Measurements from ENCODE around the gene GLIPR1L2. TPM values are rescaled to one million over a fixed set of nuclear protein-coding genes. Genes with fewer than 3 reads are reported as not detected.
A peak's percentile ranks its signal among the peaks of the same experiment; 100 is the strongest.

The GLIPR1L2 gene
- total RNA-seq, 1 donor from 2014 or later: 0.25 TPM

GRCh38 chr12:75437564-75437963, 46.7 kb downstream of the GLIPR1L2 start:
- no peaks in the 10 kb centered on the region for H3K79me2 ChIP-seq (ENCODE audit: insufficient read depth, low read length)
- no peak overlapping the region for H3K4me2 ChIP-seq (ENCODE audit: low read length)
- FAIRE-seq: no peak
- no peaks in the 10 kb centered on the region for H3K36me3 ChIP-seq (ENCODE audit: insufficient read depth, low read length)
- no peaks in the 10 kb centered on the region for H3K36me3 Mint-ChIP-seq (ENCODE audit: low read depth, unreplicated experiment)
- no peak overlapping the region for H3K4me3 ChIP-seq (ENCODE audit: insufficient read depth, low read depth, low read length)
- no peaks in the 10 kb centered on the region for H3K27me3 ChIP-seq (ENCODE audit: insufficient read depth, low read length)
- peak; percentile 25 for DNase-seq (ENCODE audit: low read depth)
- no peaks in the 10 kb centered on the region for H3K4me1 ChIP-seq (ENCODE audit: insufficient read depth, low read length)
- H3K27me3 Mint-ChIP-seq (ENCODE audit: low read depth, unreplicated experiment): no peaks in the 10 kb centered on the region
- H3K27ac ChIP-seq (ENCODE audit: low read depth, low read length): no peak overlapping the region
- no peak overlapping the region for H3K27ac Mint-ChIP-seq (ENCODE audit: unreplicated experiment)
- H3K4me1 Mint-ChIP-seq (ENCODE audit: low read depth, unreplicated experiment): no peaks in the 10 kb centered on the region
- H4K20me1 ChIP-seq (ENCODE audit: insufficient read depth, low read length): no peaks in the 10 kb centered on the region
- H3K9me3 ChIP-seq (ENCODE audit: insufficient read depth, low read depth, low read length): no peaks in the 10 kb centered on the region
- H2AFZ ChIP-seq (ENCODE audit: low read depth, low read length): no peak overlapping the region
- TF ChIP-seq, protein P1, sequence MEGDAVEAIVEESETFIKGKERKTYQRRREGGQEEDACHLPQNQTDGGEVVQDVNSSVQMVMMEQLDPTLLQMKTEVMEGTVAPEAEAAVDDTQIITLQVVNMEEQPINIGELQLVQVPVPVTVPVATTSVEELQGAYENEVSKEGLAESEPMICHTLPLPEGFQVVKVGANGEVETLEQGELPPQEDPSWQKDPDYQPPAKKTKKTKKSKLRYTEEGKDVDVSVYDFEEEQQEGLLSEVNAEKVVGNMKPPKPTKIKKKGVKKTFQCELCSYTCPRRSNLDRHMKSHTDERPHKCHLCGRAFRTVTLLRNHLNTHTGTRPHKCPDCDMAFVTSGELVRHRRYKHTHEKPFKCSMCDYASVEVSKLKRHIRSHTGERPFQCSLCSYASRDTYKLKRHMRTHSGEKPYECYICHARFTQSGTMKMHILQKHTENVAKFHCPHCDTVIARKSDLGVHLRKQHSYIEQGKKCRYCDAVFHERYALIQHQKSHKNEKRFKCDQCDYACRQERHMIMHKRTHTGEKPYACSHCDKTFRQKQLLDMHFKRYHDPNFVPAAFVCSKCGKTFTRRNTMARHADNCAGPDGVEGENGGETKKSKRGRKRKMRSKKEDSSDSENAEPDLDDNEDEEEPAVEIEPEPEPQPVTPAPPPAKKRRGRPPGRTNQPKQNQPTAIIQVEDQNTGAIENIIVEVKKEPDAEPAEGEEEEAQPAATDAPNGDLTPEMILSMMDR (IDR thresholded peaks at IDR 0.05; ENCODE audit: insufficient read depth, low read depth, low read length): peak; percentile 8
- TF ChIP-seq EZH2 (IDR thresholded peaks at IDR 0.05; ENCODE audit: insufficient read depth, low read length): no peak
- H3K9me3 Mint-ChIP-seq (ENCODE audit: unreplicated experiment): peaks cover 21% of the 10 kb centered on the region
- no peak overlapping the region for H3K4me3 Mint-ChIP-seq (ENCODE audit: unreplicated experiment)
- no peak overlapping the region for H3K9ac ChIP-seq (ENCODE audit: low read length)

DNA sequence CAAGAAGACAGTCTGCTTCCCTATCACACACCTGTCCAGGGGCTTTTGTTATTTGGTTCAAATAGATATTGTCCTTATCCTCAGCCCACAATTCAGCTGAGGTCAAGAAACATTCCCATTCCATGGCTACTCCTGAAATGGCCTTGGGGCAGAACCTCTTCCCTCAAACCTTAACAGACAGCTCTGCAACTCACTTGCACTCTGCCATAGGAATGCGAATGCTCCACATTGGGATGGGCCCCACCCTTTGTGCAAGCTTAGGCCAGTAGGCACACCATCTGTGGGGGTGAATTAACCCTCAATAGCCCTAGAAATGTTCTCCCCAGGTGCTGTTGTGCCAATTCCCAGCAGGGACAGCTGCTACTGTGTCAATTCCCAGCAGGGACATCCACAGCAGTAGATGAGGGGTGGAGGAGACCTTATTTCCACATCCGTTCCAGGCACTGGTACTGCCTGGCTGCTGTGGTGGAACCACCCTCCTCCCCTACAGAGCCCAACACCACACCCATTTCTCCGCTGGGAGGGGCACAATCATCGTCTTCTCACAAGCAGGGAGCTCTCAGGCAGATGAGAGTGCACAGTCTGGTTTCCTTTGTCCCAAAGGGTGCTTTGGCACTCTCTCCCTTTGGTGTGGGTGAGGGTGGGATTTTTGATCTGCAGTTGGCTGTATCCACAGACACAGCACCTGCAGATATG, 47.3 kb downstream of the GLIPR1L2 start:
- Mint-ChIP-seq H3K27ac (ENCODE audit: unreplicated experiment) (no peak overlapping the region), H3K27me3 (ENCODE audit: low read depth, unreplicated experiment) (no peaks in the 10 kb centered on the region), H3K4me3 (ENCODE audit: unreplicated experiment) (no peak overlapping the region), H3K36me3 (ENCODE audit: low read depth, unreplicated experiment) (no peaks in the 10 kb centered on the region), H3K9me3 (ENCODE audit: unreplicated experiment) (peaks cover 21% of the 10 kb centered on the region), H3K4me1 (ENCODE audit: low read depth, unreplicated experiment) (no peaks in the 10 kb centered on the region)
- no peak overlapping the region for H3K27ac ChIP-seq (ENCODE audit: low read depth, low read length)
- no peak overlapping the region for H3K9ac ChIP-seq (ENCODE audit: low read length)
- no peaks in the 10 kb centered on the region for H3K79me2 ChIP-seq (ENCODE audit: insufficient read depth, low read length)
- DNase-seq (ENCODE audit: low read depth) (no peak), FAIRE-seq (no peak)
- no peaks in the 10 kb centered on the region for H3K36me3 ChIP-seq (ENCODE audit: insufficient read depth, low read length)
- no peaks in the 10 kb centered on the region for H4K20me1 ChIP-seq (ENCODE audit: insufficient read depth, low read length)
- TF ChIP-seq, protein P1 (IDR thresholded peaks at IDR 0.05; ENCODE audit: insufficient read depth, low read depth, low read length): no peak
- TF ChIP-seq EZH2 (IDR thresholded peaks at IDR 0.05; ENCODE audit: insufficient read depth, low read length): no peak
- no peak overlapping the region for H2AFZ ChIP-seq (ENCODE audit: low read depth, low read length)
- H3K4me2 ChIP-seq (ENCODE audit: low read length): no peak overlapping the region
- no peaks in the 10 kb centered on the region for H3K27me3 ChIP-seq (ENCODE audit: insufficient read depth, low read length)
- no peaks in the 10 kb centered on the region for H3K4me1 ChIP-seq (ENCODE audit: insufficient read depth, low read length)
- no peaks in the 10 kb centered on the region for H3K9me3 ChIP-seq (ENCODE audit: insufficient read depth, low read depth, low read length)
- H3K4me3 ChIP-seq (ENCODE audit: insufficient read depth, low read depth, low read length): no peak overlapping the region

DNA sequence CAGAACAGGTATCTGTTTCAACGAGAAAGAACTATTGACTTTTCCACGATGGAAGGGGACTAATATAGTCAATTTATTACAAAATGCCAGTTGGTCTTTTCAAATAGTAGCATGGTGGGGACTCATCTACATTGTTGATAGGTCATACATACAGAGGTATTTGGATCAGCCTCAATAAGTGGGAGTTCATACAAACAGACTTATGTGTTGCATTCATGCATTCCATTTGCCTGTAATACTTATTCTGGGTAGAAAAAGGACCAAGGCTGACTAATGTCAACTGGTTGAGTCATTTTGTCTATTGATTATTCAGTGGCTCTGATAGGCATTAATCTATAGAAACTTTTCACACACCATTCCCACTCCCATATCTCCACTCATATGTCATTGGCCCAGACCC, 48.2 kb downstream of the GLIPR1L2 start:
- Mint-ChIP-seq H3K27ac (ENCODE audit: unreplicated experiment) (no peak overlapping the region), H3K9me3 (ENCODE audit: unreplicated experiment) (peaks cover 16% of the 10 kb centered on the region), H3K4me1 (ENCODE audit: low read depth, unreplicated experiment) (peaks cover 7% of the 10 kb centered on the region), H3K27me3 (ENCODE audit: low read depth, unreplicated experiment) (no peaks in the 10 kb centered on the region), H3K36me3 (ENCODE audit: low read depth, unreplicated experiment) (no peaks in the 10 kb centered on the region), H3K4me3 (ENCODE audit: unreplicated experiment) (no peak overlapping the region)
- H3K9me3 ChIP-seq (ENCODE audit: insufficient read depth, low read depth, low read length): no peaks in the 10 kb centered on the region
- no peak for TF ChIP-seq EZH2 (IDR thresholded peaks at IDR 0.05; ENCODE audit: insufficient read depth, low read length)
- TF ChIP-seq, protein P1 (IDR thresholded peaks at IDR 0.05; ENCODE audit: insufficient read depth, low read depth, low read length): no peak
- H3K4me2 ChIP-seq (ENCODE audit: low read length): no peak overlapping the region
- no peak overlapping the region for H3K4me3 ChIP-seq (ENCODE audit: insufficient read depth, low read depth, low read length)
- no peak overlapping the region for H3K27ac ChIP-seq (ENCODE audit: low read depth, low read length)
- peak; percentile 73 for FAIRE-seq
- H3K36me3 ChIP-seq (ENCODE audit: insufficient read depth, low read length): no peaks in the 10 kb centered on the region
- no peaks in the 10 kb centered on the region for H3K4me1 ChIP-seq (ENCODE audit: insufficient read depth, low read length)
- DNase-seq (ENCODE audit: low read depth): peak; percentile 36
- no peaks in the 10 kb centered on the region for H3K79me2 ChIP-seq (ENCODE audit: insufficient read depth, low read length)
- no peaks in the 10 kb centered on the region for H4K20me1 ChIP-seq (ENCODE audit: insufficient read depth, low read length)
- H2AFZ ChIP-seq (ENCODE audit: low read depth, low read length): no peak overlapping the region
- H3K27me3 ChIP-seq (ENCODE audit: insufficient read depth, low read length): no peaks in the 10 kb centered on the region
- no peak overlapping the region for H3K9ac ChIP-seq (ENCODE audit: low read length)

Measured in astrocyte (in vitro differentiated cells and primary cell).